GM12878 (cell line): ENCODE results near the gene MCOLN2. TPM values are rescaled to one million over a fixed set of nuclear protein-coding genes. Genes with fewer than 3 reads are reported as not detected.

Experiments used
- ASH2L ChIP-seq: fragments of 300-600, 200-600 bp; sonication (generic); IDR thresholded peaks from 2 replicates; pipeline ENCODE4 v1.6.1; 2017; ENCODE audit warnings: low read depth, mild to moderate bottlenecking, borderline replicate concordance
- BACH1 ChIP-seq: fragments of 450-650 bp; IDR thresholded peaks from 2 replicates; pipeline ENCODE4 v1.6.1; 2017; ENCODE audit warnings: mild to moderate bottlenecking, borderline replicate concordance
- CBX5 ChIP-seq: sonication (generic); IDR thresholded peaks from 2 replicates; pipeline ENCODE4 v1.6.1; 2016; ENCODE audit warnings: low read depth, moderate library complexity, mild to moderate bottlenecking, inconsistent platforms
- CEBPB ChIP-seq, 2 experiments: fragments of 150-350 bp in 1 of 2; IDR thresholded peaks; 2 replicates each; pipeline ENCODE4 v1.6.1; 2012 to 2014; ENCODE audit warnings: low read depth in 2 of 2, low read length in 2 of 2, borderline replicate concordance in 1 of 2, inconsistent platforms in 1 of 2
- CREM ChIP-seq: IDR thresholded peaks from 2 replicates; pipeline ENCODE4 v1.6.1; 2014; ENCODE audit warnings: antibody characterized with exemption, low read depth
- FOXM1 ChIP-seq: IDR thresholded peaks from 2 replicates; pipeline ENCODE4 v1.6.1; 2012; ENCODE audit warnings: low read depth, mild to moderate bottlenecking, inconsistent platforms, low read length, moderate library complexity
- IKZF2 ChIP-seq, 2 experiments: fragments of 450-650 bp; IDR thresholded peaks; 2 replicates each; pipeline ENCODE4 v1.6.1; 2017; ENCODE audit warnings: mild to moderate bottlenecking in 2 of 2, moderate library complexity in 2 of 2
- IRF4 ChIP-seq: IDR thresholded peaks from 2 replicates; pipeline ENCODE4 v1.6.1; 2011; ENCODE audit warnings: low read depth, low read length
- KDM1A ChIP-seq: fragments of 200-600 bp; sonication (generic); IDR thresholded peaks from 2 replicates; pipeline ENCODE4 v1.6.1; 2016; ENCODE audit warnings: borderline replicate concordance
- POU2F2 ChIP-seq: IDR thresholded peaks from 3 replicates; pipeline ENCODE4 v1.6.1; 2011; ENCODE audit warnings: low read depth, mild to moderate bottlenecking, low read length, borderline replicate concordance
- RAD21 ChIP-seq: IDR thresholded peaks from 2 replicates; pipeline ENCODE4 v1.6.1; 2011; ENCODE audit warnings: mild to moderate bottlenecking, low read depth, low read length, moderate library complexity; ENCODE audit not compliant: insufficient read depth
- SMARCA5 ChIP-seq: fragments of 450-650 bp; IDR thresholded peaks from 2 replicates; pipeline ENCODE4 v1.6.1; 2017; ENCODE audit warnings: mild to moderate bottlenecking
- SUPT20H ChIP-seq: IDR thresholded peaks from 2 replicates; pipeline ENCODE4 v1.6.1; 2011; ENCODE audit warnings: low read depth, mild to moderate bottlenecking, low read length, moderate library complexity, borderline replicate concordance; ENCODE audit not compliant: control insufficient read depth
- TBL1XR1 ChIP-seq: IDR thresholded peaks from 2 replicates; pipeline ENCODE4 v1.6.1; 2012; ENCODE audit warnings: low read depth, low read length, improper control_type of control experiment
- polyA plus RNA-seq, 11 experiments: library from polyadenylated mRNA; depleted of rRNA in 4 of 11; unstranded in 6 of 11; stranded (reverse) in 5 of 11; fragments of >200 nt; fragmentation: Nextera tagmentation in 4 of 11; fragmentation: Illumina TruSeq in 1 of 11; extraction: Ambion mirVana in 4 of 11; extraction: Trizol in 1 of 11; gene quantifications; 1 replicate in 1 of 11; 2 replicates in 10 of 11; pipeline versions ENCODE4 v1.2.1 to v1.2.3, GENCODE V29; 2011 to 2016; ENCODE audit warnings: inconsistent platforms in 2 of 11, missing spikeins in 2 of 11, low read depth in 1 of 11
- total RNA-seq, 4 experiments: library from RNA; depleted of rRNA in 3 of 4; stranded (reverse); fragments of >200 nt in 3 of 4; fragmentation: Illumina TruSeq in 1 of 4; extraction: Trizol in 1 of 4; gene quantifications; 2 replicates each; pipeline versions ENCODE4 v1.2.1 to v1.2.3, GENCODE V29; 2013 to 2021
- TF ChIP-seq, protein P1 (sequence below): IDR thresholded peaks from 2 replicates; pipeline ENCODE4 v1.6.1; 2011; ENCODE audit warnings: borderline replicate concordance, low read depth, mild to moderate bottlenecking, moderate library complexity, low read length; ENCODE audit not compliant: insufficient read depth, poor library complexity, severe bottlenecking
- TF ChIP-seq, protein P2 (sequence below): fragments of 450-650 bp; IDR thresholded peaks from 2 replicates; pipeline ENCODE4 v1.6.1; 2014; ENCODE audit warnings: mild to moderate bottlenecking
- TF ChIP-seq, protein P3 (sequence below): IDR thresholded peaks from 2 replicates; pipeline ENCODE4 v1.6.1; 2012; ENCODE audit warnings: low read length, inconsistent platforms
- TF ChIP-seq, protein P4 (sequence below): fragments of 450-650 bp; IDR thresholded peaks from 2 replicates; pipeline ENCODE4 v1.6.1; 2017; ENCODE audit warnings: low read depth, mild to moderate bottlenecking, moderate library complexity
- TF ChIP-seq, protein P5 (sequence below): IDR thresholded peaks from 2 replicates; pipeline ENCODE4 v1.6.1; 2012; ENCODE audit warnings: low read depth, low read length, improper control_type of control experiment
- TF ChIP-seq, protein P6 (sequence below): fragments of 150-350 bp; IDR thresholded peaks from 2 replicates; pipeline ENCODE4 v1.6.1; 2016; ENCODE audit warnings: low read depth, low read length

Gene MCOLN2
- total and polyA plus RNA-seq, 10 of the 15 experiments (the other 5 are each of a cell fraction or from before 2014, with no cell fraction given): 25.9 to 233 (median 109) TPM

DNA sequence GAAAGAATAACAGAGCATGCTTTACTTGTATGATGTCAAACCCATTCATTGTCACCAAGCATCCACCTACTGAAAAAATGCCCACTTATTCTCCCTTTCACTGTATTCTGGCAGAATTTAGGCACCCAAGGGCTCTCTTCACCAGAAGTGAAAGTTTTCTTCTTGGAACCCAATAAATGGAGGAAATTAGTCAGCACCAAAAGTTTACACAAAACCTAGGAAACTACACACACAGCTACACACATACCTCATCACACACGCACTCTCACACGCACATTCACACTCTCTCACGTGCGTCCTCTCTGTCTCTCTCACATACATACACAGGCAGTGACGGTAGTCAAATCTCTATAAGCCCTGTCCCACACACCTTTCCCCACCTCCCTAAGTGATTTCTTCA is 37.6 kb downstream of the MCOLN2 start (continued):
- TF ChIP-seq, protein P1, sequence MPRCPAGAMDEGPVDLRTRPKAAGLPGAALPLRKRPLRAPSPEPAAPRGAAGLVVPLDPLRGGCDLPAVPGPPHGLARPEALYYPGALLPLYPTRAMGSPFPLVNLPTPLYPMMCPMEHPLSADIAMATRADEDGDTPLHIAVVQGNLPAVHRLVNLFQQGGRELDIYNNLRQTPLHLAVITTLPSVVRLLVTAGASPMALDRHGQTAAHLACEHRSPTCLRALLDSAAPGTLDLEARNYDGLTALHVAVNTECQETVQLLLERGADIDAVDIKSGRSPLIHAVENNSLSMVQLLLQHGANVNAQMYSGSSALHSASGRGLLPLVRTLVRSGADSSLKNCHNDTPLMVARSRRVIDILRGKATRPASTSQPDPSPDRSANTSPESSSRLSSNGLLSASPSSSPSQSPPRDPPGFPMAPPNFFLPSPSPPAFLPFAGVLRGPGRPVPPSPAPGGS: peak; percentile 82
- TF ChIP-seq POU2F2: peak; percentile 70; the same call in 1 of the 3 replicates
- no peak for TF ChIP-seq ASH2L
- no peak for TF ChIP-seq CEBPB (IDR thresholded peaks at IDR 0.05; ENCODE audit: borderline replicate concordance in 1 of 2, low read depth in 2 of 2, low read length in 2 of 2)
- TF ChIP-seq SMARCA5: no peak
- TF ChIP-seq IKZF2 (IDR thresholded peaks at IDR 0.05): peak; percentile 80 to 83
- peak; percentile 21; the same call in 1 of the 2 replicates for TF ChIP-seq RAD21
- TF ChIP-seq, protein P2, sequence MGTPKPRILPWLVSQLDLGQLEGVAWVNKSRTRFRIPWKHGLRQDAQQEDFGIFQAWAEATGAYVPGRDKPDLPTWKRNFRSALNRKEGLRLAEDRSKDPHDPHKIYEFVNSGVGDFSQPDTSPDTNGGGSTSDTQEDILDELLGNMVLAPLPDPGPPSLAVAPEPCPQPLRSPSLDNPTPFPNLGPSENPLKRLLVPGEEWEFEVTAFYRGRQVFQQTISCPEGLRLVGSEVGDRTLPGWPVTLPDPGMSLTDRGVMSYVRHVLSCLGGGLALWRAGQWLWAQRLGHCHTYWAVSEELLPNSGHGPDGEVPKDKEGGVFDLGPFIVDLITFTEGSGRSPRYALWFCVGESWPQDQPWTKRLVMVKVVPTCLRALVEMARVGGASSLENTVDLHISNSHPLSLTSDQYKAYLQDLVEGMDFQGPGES: no peak
- peak; percentile 66; the same call in 1 of the 2 replicates for TF ChIP-seq BACH1
- no peak for TF ChIP-seq CBX5
- peak; percentile 71; the same call in 1 of the 2 replicates for TF ChIP-seq CREM
- TF ChIP-seq, protein P3, sequence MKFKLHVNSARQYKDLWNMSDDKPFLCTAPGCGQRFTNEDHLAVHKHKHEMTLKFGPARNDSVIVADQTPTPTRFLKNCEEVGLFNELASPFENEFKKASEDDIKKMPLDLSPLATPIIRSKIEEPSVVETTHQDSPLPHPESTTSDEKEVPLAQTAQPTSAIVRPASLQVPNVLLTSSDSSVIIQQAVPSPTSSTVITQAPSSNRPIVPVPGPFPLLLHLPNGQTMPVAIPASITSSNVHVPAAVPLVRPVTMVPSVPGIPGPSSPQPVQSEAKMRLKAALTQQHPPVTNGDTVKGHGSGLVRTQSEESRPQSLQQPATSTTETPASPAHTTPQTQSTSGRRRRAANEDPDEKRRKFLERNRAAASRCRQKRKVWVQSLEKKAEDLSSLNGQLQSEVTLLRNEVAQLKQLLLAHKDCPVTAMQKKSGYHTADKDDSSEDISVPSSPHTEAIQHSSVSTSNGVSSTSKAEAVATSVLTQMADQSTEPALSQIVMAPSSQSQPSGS: peak; percentile 84
- TF ChIP-seq IRF4: peak; percentile 79
- TF ChIP-seq KDM1A: no peak
- no peak for TF ChIP-seq SUPT20H
- no peak for TF ChIP-seq TBL1XR1
- TF ChIP-seq, protein P4, sequence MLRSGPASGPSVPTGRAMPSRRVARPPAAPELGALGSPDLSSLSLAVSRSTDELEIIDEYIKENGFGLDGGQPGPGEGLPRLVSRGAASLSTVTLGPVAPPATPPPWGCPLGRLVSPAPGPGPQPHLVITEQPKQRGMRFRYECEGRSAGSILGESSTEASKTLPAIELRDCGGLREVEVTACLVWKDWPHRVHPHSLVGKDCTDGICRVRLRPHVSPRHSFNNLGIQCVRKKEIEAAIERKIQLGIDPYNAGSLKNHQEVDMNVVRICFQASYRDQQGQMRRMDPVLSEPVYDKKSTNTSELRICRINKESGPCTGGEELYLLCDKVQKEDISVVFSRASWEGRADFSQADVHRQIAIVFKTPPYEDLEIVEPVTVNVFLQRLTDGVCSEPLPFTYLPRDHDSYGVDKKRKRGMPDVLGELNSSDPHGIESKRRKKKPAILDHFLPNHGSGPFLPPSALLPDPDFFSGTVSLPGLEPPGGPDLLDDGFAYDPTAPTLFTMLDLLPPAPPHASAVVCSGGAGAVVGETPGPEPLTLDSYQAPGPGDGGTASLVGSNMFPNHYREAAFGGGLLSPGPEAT: peak; percentile 73; the same call in 1 of the 2 replicates
- TF ChIP-seq, protein P5, sequence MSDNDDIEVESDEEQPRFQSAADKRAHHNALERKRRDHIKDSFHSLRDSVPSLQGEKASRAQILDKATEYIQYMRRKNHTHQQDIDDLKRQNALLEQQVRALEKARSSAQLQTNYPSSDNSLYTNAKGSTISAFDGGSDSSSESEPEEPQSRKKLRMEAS: no peak
- TF ChIP-seq, protein P6, sequence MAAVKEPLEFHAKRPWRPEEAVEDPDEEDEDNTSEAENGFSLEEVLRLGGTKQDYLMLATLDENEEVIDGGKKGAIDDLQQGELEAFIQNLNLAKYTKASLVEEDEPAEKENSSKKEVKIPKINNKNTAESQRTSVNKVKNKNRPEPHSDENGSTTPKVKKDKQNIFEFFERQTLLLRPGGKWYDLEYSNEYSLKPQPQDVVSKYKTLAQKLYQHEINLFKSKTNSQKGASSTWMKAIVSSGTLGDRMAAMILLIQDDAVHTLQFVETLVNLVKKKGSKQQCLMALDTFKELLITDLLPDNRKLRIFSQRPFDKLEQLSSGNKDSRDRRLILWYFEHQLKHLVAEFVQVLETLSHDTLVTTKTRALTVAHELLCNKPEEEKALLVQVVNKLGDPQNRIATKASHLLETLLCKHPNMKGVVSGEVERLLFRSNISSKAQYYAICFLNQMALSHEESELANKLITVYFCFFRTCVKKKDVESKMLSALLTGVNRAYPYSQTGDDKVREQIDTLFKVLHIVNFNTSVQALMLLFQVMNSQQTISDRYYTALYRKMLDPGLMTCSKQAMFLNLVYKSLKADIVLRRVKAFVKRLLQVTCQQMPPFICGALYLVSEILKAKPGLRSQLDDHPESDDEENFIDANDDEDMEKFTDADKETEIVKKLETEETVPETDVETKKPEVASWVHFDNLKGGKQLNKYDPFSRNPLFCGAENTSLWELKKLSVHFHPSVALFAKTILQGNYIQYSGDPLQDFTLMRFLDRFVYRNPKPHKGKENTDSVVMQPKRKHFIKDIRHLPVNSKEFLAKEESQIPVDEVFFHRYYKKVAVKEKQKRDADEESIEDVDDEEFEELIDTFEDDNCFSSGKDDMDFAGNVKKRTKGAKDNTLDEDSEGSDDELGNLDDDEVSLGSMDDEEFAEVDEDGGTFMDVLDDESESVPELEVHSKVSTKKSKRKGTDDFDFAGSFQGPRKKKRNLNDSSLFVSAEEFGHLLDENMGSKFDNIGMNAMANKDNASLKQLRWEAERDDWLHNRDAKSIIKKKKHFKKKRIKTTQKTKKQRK: no peak
- peak; percentile 59; the same call in 1 of the 2 replicates for TF ChIP-seq FOXM1
